Measurements from ENCODE around the gene CGRRF1.

Gene CGRRF1

DNA sequence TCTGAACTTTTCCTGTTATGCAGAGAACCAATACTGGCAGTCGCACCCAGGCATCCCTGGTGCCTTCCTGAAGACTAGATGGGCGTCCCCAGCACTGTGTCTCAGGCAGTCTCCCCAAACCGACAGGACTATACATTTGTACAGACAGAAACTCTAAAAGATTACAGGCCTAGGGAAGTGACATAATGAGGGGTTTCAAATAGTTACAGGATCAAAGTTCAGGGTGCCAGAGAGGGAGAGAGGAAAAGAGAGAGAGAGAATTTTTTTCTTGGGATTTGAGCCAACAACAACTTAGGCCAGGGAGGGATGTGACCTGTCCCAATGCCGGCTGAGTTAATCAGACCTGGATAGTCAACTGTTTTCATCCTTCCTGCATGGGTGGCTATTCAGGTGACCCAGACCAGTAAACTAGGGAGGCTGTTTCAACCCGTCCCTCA, 11.6 kb upstream of the CGRRF1 start:
- no peak overlapping the region for H3K4me3 ChIP-seq (replicated peaks in 1 of 2; ENCODE audit: low read depth in 2 of 2, low read length in 2 of 2)
- TF ChIP-seq, protein P1, sequence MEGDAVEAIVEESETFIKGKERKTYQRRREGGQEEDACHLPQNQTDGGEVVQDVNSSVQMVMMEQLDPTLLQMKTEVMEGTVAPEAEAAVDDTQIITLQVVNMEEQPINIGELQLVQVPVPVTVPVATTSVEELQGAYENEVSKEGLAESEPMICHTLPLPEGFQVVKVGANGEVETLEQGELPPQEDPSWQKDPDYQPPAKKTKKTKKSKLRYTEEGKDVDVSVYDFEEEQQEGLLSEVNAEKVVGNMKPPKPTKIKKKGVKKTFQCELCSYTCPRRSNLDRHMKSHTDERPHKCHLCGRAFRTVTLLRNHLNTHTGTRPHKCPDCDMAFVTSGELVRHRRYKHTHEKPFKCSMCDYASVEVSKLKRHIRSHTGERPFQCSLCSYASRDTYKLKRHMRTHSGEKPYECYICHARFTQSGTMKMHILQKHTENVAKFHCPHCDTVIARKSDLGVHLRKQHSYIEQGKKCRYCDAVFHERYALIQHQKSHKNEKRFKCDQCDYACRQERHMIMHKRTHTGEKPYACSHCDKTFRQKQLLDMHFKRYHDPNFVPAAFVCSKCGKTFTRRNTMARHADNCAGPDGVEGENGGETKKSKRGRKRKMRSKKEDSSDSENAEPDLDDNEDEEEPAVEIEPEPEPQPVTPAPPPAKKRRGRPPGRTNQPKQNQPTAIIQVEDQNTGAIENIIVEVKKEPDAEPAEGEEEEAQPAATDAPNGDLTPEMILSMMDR (IDR thresholded peaks at IDR 0.05; ENCODE audit: low read depth, low read length) = no peak
- no peak for DNase-seq (ENCODE audit: low read depth in 2 of 2)

DNA sequence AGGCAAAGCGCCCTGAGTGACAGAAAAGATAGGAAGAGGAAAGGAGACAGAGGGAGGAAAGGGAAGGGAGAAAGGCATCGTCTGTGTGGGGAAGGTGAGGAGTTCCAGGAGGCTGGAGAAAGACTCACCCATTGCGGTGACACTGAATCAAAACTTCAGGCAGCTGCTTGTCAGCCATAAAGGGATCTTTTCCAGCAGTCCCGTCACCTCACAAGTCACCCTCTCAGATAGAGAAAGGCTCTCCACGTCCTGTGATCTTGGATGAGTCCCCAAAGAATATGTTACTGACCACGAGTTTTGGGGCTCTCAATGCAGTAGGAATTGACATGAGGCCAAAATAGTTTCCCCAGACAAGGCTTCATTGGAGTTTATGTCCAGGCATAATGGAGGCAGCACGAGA, 11.1 kb upstream of the CGRRF1 start:
- no peak overlapping the region for H3K4me3 ChIP-seq (replicated peaks in 1 of 2; ENCODE audit: low read depth in 2 of 2, low read length in 2 of 2)
- TF ChIP-seq, protein P1 (IDR thresholded peaks at IDR 0.05; ENCODE audit: low read depth, low read length) = no peak
- no peak for DNase-seq (ENCODE audit: low read depth in 2 of 2)

DNA sequence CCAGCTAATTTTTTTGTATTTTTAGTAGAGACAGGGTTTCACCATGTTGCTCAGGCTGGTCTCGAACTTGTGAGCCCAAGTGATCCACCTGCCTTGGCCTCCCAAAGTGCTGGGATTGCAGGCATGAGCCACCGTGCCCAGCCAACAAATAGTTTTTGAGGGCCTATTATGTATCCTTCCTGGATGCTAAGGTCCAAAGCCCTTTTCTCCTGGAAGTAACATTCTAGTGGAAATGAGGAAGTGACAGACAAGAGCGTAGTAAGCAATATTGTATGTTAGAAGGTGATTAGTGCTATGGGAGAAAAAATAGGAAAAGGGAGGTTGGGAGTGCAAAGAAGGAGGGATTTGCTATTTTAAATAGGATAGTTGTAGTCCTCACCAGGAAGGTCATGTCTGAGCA, 9.0 kb upstream of the CGRRF1 start:
- no peak for DNase-seq (ENCODE audit: low read depth in 2 of 2)
- H3K4me3 ChIP-seq (replicated peaks in 1 of 2; ENCODE audit: low read depth in 2 of 2, low read length in 2 of 2) = no peak overlapping the region
- TF ChIP-seq, protein P1 (IDR thresholded peaks at IDR 0.05; ENCODE audit: low read depth, low read length) = no peak

DNA sequence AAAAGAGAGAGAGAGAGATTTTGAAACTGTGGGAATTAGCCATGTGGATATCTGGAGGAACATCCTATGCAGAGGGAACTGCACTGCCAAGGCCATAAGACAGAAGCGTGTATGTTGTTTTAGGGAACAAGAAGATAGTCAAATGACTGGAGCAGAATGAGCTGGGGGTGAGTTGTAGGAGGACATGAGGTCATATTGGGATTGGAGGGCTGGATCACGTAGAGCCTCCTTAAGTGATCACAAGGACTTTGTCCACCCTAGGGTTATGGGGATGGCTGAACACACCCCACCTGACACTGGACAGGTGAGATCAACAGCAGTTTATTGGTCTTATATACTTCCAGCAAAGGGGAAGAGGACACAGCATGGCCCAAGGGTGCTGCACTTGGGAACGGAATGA, 8.2 kb upstream of the CGRRF1 start:
- no peak for DNase-seq (ENCODE audit: low read depth in 2 of 2)
- TF ChIP-seq, protein P1 (IDR thresholded peaks at IDR 0.05; ENCODE audit: low read depth, low read length) = no peak

DNA sequence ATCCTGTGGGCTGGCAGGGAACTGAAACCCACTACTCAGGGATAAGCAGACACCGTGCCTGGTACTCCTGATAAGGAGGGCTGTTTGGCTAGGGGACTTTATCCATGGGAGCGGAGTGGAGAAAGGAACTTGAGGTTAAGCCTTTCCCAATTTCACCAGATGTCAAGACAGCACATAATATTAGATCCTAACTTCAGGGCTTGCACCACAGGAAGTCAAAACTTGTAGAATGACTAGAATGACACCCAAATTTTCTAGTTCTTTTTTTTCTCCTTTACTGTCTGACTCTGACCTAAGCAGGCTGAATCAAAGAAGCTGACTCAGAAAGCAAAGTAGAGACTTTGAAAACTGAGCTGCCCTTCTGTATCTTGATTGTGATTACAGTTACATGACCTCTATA, 7.1 kb upstream of the CGRRF1 start:
- TF ChIP-seq, protein P1 (IDR thresholded peaks at IDR 0.05; ENCODE audit: low read depth, low read length) = no peak
- peak in 1 of 2 donors; percentile 33 for DNase-seq (ENCODE audit: low read depth in 2 of 2)
- no peak overlapping the region for H3K4me3 ChIP-seq (replicated peaks in 1 of 2; ENCODE audit: low read depth in 2 of 2, low read length in 2 of 2)

More for the DNA sequence above, 8.2 kb upstream of the CGRRF1 start:
- H3K4me3 ChIP-seq (replicated peaks in 1 of 2; ENCODE audit: low read depth in 2 of 2, low read length in 2 of 2) = no peak overlapping the region

DNA sequence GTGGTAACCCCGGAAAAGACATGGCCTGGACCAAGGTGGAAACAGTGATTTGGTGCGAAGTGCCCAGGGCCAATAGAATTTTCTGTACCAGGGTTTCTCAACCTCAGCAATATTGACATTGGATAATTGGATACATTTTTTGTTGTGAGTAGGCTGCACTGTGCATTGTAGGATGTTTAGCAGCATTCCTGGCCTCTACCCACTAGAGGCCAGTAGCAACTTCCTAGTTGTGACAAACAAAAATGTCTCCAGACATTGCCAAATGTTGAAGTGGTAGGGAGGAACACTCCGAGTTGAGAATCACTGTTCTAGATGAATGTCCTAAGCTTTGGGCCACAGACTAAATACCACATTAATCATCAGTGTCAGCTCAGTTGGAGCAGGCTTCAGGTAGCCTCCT, 6.2 kb upstream of the CGRRF1 start:
- no peak overlapping the region for H3K4me3 ChIP-seq (replicated peaks in 1 of 2; ENCODE audit: low read depth in 2 of 2, low read length in 2 of 2)

DNA sequence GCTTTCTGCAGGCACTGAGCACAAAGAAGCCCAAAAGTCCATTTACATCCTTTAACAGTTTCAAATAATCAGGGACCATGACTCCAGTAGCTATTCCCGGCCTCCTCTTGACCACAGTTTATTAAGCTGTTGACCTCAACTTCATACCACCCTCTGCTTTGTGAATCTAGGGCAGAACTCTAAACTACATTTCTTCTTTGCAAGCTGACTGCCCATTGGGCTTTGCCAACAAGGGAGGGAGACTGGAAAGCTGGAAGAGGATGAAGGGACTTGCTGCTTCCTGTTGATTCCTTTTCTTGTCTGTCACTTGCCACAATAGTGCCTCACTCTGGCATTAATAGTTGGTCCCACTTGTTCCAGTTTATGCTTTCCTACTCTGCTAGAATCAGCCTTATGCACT, 2.7 kb downstream of the CGRRF1 start:
- no peak overlapping the region for H3K4me3 ChIP-seq (replicated peaks in 1 of 2; ENCODE audit: low read depth in 2 of 2, low read length in 2 of 2)
- TF ChIP-seq, protein P1 (IDR thresholded peaks at IDR 0.05; ENCODE audit: low read depth, low read length) = no peak
- DNase-seq (ENCODE audit: low read depth in 2 of 2) = no peak

More for the DNA sequence above, 6.2 kb upstream of the CGRRF1 start:
- peak; percentile 68 to 71 for DNase-seq (ENCODE audit: low read depth in 2 of 2)
- TF ChIP-seq, protein P1 (IDR thresholded peaks at IDR 0.05; ENCODE audit: low read depth, low read length) = peak; percentile 46
